Ishikawa (cell line): ENCODE measurements around the gene CBLB.

ENCODE experiments used
- CEBPB ChIP-seq: IDR thresholded peaks from 2 replicates; pipeline ENCODE4 v1.6.1; 2012
- CREB1 ChIP-seq: IDR thresholded peaks from 2 replicates; pipeline ENCODE4 v1.6.1; 2012; ENCODE audit warnings: low read depth
- EGR1 ChIP-seq: IDR thresholded peaks from 2 replicates; pipeline ENCODE4 v1.6.1; 2012
- EP300 ChIP-seq: IDR thresholded peaks from 2 replicates; pipeline ENCODE4 v1.6.1; 2012; ENCODE audit warnings: borderline replicate concordance
- FOXM1 ChIP-seq: IDR thresholded peaks from 2 replicates; pipeline ENCODE4 v1.6.1; 2012; ENCODE audit warnings: low read depth, borderline replicate concordance
- NFIC ChIP-seq: IDR thresholded peaks from 2 replicates; pipeline ENCODE4 v1.6.1; 2012
- RAD21 ChIP-seq: IDR thresholded peaks from 2 replicates; pipeline ENCODE4 v1.6.1; 2012; ENCODE audit warnings: low read depth
- TAF1 ChIP-seq: IDR thresholded peaks from 2 replicates; pipeline ENCODE4 v1.6.1; 2012; ENCODE audit warnings: low read depth, mild to moderate bottlenecking
- TCF12 ChIP-seq: IDR thresholded peaks from 2 replicates; pipeline ENCODE4 v1.6.1; 2012; ENCODE audit warnings: low read depth
- TEAD4 ChIP-seq: IDR thresholded peaks from 2 replicates; pipeline ENCODE4 v1.6.1; 2012
- USF1 ChIP-seq: IDR thresholded peaks from 2 replicates; pipeline ENCODE4 v1.6.1; 2012
- YY1 ChIP-seq: IDR thresholded peaks from 2 replicates; pipeline ENCODE4 v1.6.1; 2012; ENCODE audit warnings: low read depth
- TF ChIP-seq, protein P1 (sequence below): IDR thresholded peaks from 2 replicates; pipeline ENCODE4 v1.6.1; 2012
- TF ChIP-seq, protein P2 (sequence below): IDR thresholded peaks from 2 replicates; pipeline ENCODE4 v1.6.1; 2012; ENCODE audit warnings: low read depth, mild to moderate bottlenecking

- TF ChIP-seq TEAD4 (peak; percentile 32; the same call in 1 of the 2 replicates), YY1 (no peak), CEBPB (no peak), EP300 (no peak), EGR1 (no peak), RAD21 (no peak), USF1 (no peak), TAF1 (no peak), TCF12 (no peak), FOXM1 (no peak), NFIC (no peak), CREB1 (no peak)
- TF ChIP-seq, protein P1, sequence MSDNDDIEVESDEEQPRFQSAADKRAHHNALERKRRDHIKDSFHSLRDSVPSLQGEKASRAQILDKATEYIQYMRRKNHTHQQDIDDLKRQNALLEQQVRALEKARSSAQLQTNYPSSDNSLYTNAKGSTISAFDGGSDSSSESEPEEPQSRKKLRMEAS: no peak
- TF ChIP-seq, protein P2, sequence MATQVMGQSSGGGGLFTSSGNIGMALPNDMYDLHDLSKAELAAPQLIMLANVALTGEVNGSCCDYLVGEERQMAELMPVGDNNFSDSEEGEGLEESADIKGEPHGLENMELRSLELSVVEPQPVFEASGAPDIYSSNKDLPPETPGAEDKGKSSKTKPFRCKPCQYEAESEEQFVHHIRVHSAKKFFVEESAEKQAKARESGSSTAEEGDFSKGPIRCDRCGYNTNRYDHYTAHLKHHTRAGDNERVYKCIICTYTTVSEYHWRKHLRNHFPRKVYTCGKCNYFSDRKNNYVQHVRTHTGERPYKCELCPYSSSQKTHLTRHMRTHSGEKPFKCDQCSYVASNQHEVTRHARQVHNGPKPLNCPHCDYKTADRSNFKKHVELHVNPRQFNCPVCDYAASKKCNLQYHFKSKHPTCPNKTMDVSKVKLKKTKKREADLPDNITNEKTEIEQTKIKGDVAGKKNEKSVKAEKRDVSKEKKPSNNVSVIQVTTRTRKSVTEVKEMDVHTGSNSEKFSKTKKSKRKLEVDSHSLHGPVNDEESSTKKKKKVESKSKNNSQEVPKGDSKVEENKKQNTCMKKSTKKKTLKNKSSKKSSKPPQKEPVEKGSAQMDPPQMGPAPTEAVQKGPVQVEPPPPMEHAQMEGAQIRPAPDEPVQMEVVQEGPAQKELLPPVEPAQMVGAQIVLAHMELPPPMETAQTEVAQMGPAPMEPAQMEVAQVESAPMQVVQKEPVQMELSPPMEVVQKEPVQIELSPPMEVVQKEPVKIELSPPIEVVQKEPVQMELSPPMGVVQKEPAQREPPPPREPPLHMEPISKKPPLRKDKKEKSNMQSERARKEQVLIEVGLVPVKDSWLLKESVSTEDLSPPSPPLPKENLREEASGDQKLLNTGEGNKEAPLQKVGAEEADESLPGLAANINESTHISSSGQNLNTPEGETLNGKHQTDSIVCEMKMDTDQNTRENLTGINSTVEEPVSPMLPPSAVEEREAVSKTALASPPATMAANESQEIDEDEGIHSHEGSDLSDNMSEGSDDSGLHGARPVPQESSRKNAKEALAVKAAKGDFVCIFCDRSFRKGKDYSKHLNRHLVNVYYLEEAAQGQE: no peak
These were observed 33.2 kb downstream of the CBLB start for GRCh38 chr3:105835606-105836005.
